Stimulated activated naive CD8-positive, alpha-beta T cell treated with anti-CD3 and anti-CD28 coated beads, Interleukin-15, Interleukin-2, amounts not matched to agents 100 ng/mL and 50 ng/mL, for 24 hours (primary cell): Measurements from ENCODE around the gene DNAAF3.
"Not testable (repeated sequence)": the region's sequence is repeated elsewhere in the genome, so short reads cannot be mapped to it uniquely, and the experiment has no call there.

Experiments
- H3K27ac Mint-ChIP-seq: one replicate; pipeline ENCODE4 v1.8.0; 2021; ENCODE audit warnings: mild to moderate bottlenecking, mixed read lengths
- H3K27me3 Mint-ChIP-seq: one replicate; pipeline ENCODE4 v1.8.0; 2021; ENCODE audit warnings: mixed read lengths
- H3K36me3 Mint-ChIP-seq: one replicate; pipeline ENCODE4 v1.8.0; 2021; ENCODE audit warnings: low read depth, mixed read lengths
- H3K4me1 Mint-ChIP-seq: one replicate; pipeline ENCODE4 v1.8.0; 2021; ENCODE audit warnings: low read depth, mixed read lengths
- H3K4me3 Mint-ChIP-seq: one replicate; pipeline ENCODE4 v1.8.0; 2021; ENCODE audit warnings: mild to moderate bottlenecking, mixed read lengths
- H3K9me3 Mint-ChIP-seq: one replicate; pipeline ENCODE4 v1.8.0; 2021; ENCODE audit warnings: mixed read lengths

DNAAF3 gene

GRCh38 chr19:55188625-55189024 is 22.2 kb upstream of the DNAAF3 start:
- H3K36me3 Mint-ChIP-seq, result no peaks in the 10 kb centered on the region
- no peaks in the 10 kb centered on the region for H3K9me3 Mint-ChIP-seq
- H3K27ac Mint-ChIP-seq, result no peak overlapping the region
- peaks cover 19% of the 10 kb centered on the region for H3K27me3 Mint-ChIP-seq
- no peak overlapping the region for H3K4me3 Mint-ChIP-seq
- peaks cover 5% of the 10 kb centered on the region for H3K4me1 Mint-ChIP-seq

- Mint-ChIP-seq H3K9me3 (no peaks in the 10 kb centered on the region), H3K36me3 (no peaks in the 10 kb centered on the region), H3K4me1 (peaks cover 5% of the 10 kb centered on the region), H3K27ac (no peak overlapping the region), H3K4me3 (no peak overlapping the region), H3K27me3 (peaks cover 31% of the 10 kb centered on the region)
Measured at GRCh38 chr19:55186080-55186479, 19.7 kb upstream of the DNAAF3 start.

GRCh38 chr19:55181740-55182139 is 15.3 kb upstream of the DNAAF3 start:
- Mint-ChIP-seq H3K9me3 (no peaks in the 10 kb centered on the region), H3K36me3 (no peaks in the 10 kb centered on the region), H3K27ac (no peak overlapping the region), H3K4me3 (no peak overlapping the region), H3K4me1 (peaks cover 19% of the 10 kb centered on the region), H3K27me3 (peaks cover 56% of the 10 kb centered on the region)

GRCh38 chr19:55179606-55180484 is 13.4 kb upstream of the DNAAF3 start, which contains the start of gene SYT5:
Gene SYT5, minus strand, starts transcription at chr19:55180289. Its CDS starts 1,248 bp downstream, at chr19:55179041.
- Mint-ChIP-seq H3K36me3 (no peaks in the 10 kb centered on the region), H3K4me3 (peak within 1 kb of the TSS; percentile 73), H3K27ac (peak within 1 kb of the TSS; percentile 36), H3K9me3 (no peaks in the 10 kb centered on the region), H3K27me3 (peaks cover 64% of the 10 kb centered on the region), H3K4me1 (peaks cover 19% of the 10 kb centered on the region)

- no peaks in the 10 kb centered on the region for H3K9me3 Mint-ChIP-seq
- H3K27ac Mint-ChIP-seq, result peak overlapping the region; percentile 36
- peak overlapping the region; percentile 65 for H3K4me3 Mint-ChIP-seq
- H3K27me3 Mint-ChIP-seq, result peaks cover 68% of the 10 kb centered on the region
- H3K4me1 Mint-ChIP-seq, result peaks cover 25% of the 10 kb centered on the region
- no peaks in the 10 kb centered on the region for H3K36me3 Mint-ChIP-seq
Measured at GRCh38 chr19:55178781-55179599, 12.6 kb upstream of the DNAAF3 start.

- H3K27me3 Mint-ChIP-seq, result peaks cover 72% of the 10 kb centered on the region
- no peak overlapping the region for H3K27ac Mint-ChIP-seq
- no peaks in the 10 kb centered on the region for H3K9me3 Mint-ChIP-seq
- no peaks in the 10 kb centered on the region for H3K36me3 Mint-ChIP-seq
- H3K4me3 Mint-ChIP-seq, result no peak overlapping the region
- peaks cover 29% of the 10 kb centered on the region for H3K4me1 Mint-ChIP-seq
Measured at GRCh38 chr19:55176076-55176475, 9.7 kb upstream of the DNAAF3 start.

- H3K9me3 Mint-ChIP-seq, result no peaks in the 10 kb centered on the region
- no peaks in the 10 kb centered on the region for H3K36me3 Mint-ChIP-seq
- H3K4me3 Mint-ChIP-seq, result no peak overlapping the region
- peaks cover 24% of the 10 kb centered on the region for H3K4me1 Mint-ChIP-seq
- no peak overlapping the region for H3K27ac Mint-ChIP-seq
- peaks cover 69% of the 10 kb centered on the region for H3K27me3 Mint-ChIP-seq
Measured at GRCh38 chr19:55175117-55175867, 8.9 kb upstream of the DNAAF3 start.

- no peak overlapping the region for H3K4me3 Mint-ChIP-seq
- peaks cover 73% of the 10 kb centered on the region for H3K27me3 Mint-ChIP-seq
- no peaks in the 10 kb centered on the region for H3K36me3 Mint-ChIP-seq
- no peaks in the 10 kb centered on the region for H3K9me3 Mint-ChIP-seq
- no peak overlapping the region for H3K27ac Mint-ChIP-seq
- H3K4me1 Mint-ChIP-seq, result peaks cover 19% of the 10 kb centered on the region
Measured at GRCh38 chr19:55174425-55175116, 8.2 kb upstream of the DNAAF3 start.

GRCh38 chr19:55173714-55174409 is 7.4 kb upstream of the DNAAF3 start:
- Mint-ChIP-seq H3K4me1 (peaks cover 13% of the 10 kb centered on the region), H3K27ac (no peak overlapping the region), H3K4me3 (peak overlapping the region; percentile 53), H3K9me3 (no peaks in the 10 kb centered on the region), H3K27me3 (peaks cover 79% of the 10 kb centered on the region), H3K36me3 (no peaks in the 10 kb centered on the region)

GRCh38 chr19:55173186-55173713 is 6.8 kb upstream of the DNAAF3 start:
- Mint-ChIP-seq H3K4me3 (peak overlapping the region; percentile 23), H3K4me1 (peaks cover 10% of the 10 kb centered on the region), H3K9me3 (no peaks in the 10 kb centered on the region), H3K27me3 (peaks cover 75% of the 10 kb centered on the region), H3K36me3 (no peaks in the 10 kb centered on the region), H3K27ac (no peak overlapping the region)

GRCh38 chr19:55172741-55173140 is 6.3 kb upstream of the DNAAF3 start:
- peaks cover 74% of the 10 kb centered on the region for H3K27me3 Mint-ChIP-seq
- no peaks in the 10 kb centered on the region for H3K9me3 Mint-ChIP-seq
- no peaks in the 10 kb centered on the region for H3K36me3 Mint-ChIP-seq
- H3K4me1 Mint-ChIP-seq, result peaks cover 10% of the 10 kb centered on the region
- peak overlapping the region; percentile 23 for H3K4me3 Mint-ChIP-seq
- H3K27ac Mint-ChIP-seq, result no peak overlapping the region

GRCh38 chr19:55172318-55172717 is 5.9 kb upstream of the DNAAF3 start:
- H3K27me3 Mint-ChIP-seq, result peaks cover 74% of the 10 kb centered on the region
- not testable (repeated sequence) for H3K4me1 Mint-ChIP-seq, H3K36me3 Mint-ChIP-seq, H3K27ac Mint-ChIP-seq, H3K4me3 Mint-ChIP-seq, H3K9me3 Mint-ChIP-seq

- Mint-ChIP-seq H3K27me3 (peaks cover 74% of the 10 kb centered on the region), H3K9me3 (peaks cover 4% of the 10 kb centered on the region), H3K4me1 (peaks cover 18% of the 10 kb centered on the region), H3K4me3 (no peak overlapping the region), H3K27ac (no peak overlapping the region), H3K36me3 (peaks cover 7% of the 10 kb centered on the region)
Measured at GRCh38 chr19:55171440-55171839, 5.0 kb upstream of the DNAAF3 start.
